Body of pancreas (tissue), 4 donors: ENCODE data around the gene LRP1-AS.

Source experiments
- CTCF ChIP-seq, 7 experiments: fragments of 450-650 bp in 4 of 7; fragments of 200-600 bp in 3 of 7; sonication (generic) in 3 of 7; IDR thresholded peaks; one replicate each; pipeline ENCODE4 v1.5.1; 2016 to 2019; ENCODE audit warnings: antibody characterized with exemption in 7 of 7
- POLR2A ChIP-seq, 3 donors: fragments of 450-650 bp; IDR thresholded peaks; one replicate each; pipeline ENCODE4 v1.6.1; 2016; ENCODE audit warnings: antibody characterized with exemption in 3 of 3, mild to moderate bottlenecking in 2 of 3

- TF ChIP-seq CTCF (IDR thresholded peaks at IDR 0.05) (no peak), POLR2A (IDR thresholded peaks at IDR 0.05) (no peak)
These were observed 43.6 kb downstream of the LRP1-AS start for GRCh38 chr12:57103856-57104255.
